Mucosa of gallbladder (tissue), 1 donor: ENCODE measurements around the gene PAFAH1B2. TPM values are rescaled to one million over a fixed set of nuclear protein-coding genes. Genes with fewer than 3 reads are reported as not detected.
"Not testable (repeated sequence)": the region's sequence is repeated elsewhere in the genome, so short reads cannot be mapped to it uniquely, and the experiment has no call there.

Experiments used
- DNase-seq: peaks from one replicate; pipeline ENCODE4 v3.0.0-alpha.2; 2020; ENCODE audit warnings: low spot score
- total RNA-seq: library from RNA; stranded (reverse); gene quantifications from one replicate; pipeline ENCODE4 v1.2.1, GENCODE V29; 2021
- donor health status: DM: no; HTN: no; CAD: no.

Gene PAFAH1B2
- total RNA-seq, 1 donor from 2014 or later = 73.9 TPM

DNA sequence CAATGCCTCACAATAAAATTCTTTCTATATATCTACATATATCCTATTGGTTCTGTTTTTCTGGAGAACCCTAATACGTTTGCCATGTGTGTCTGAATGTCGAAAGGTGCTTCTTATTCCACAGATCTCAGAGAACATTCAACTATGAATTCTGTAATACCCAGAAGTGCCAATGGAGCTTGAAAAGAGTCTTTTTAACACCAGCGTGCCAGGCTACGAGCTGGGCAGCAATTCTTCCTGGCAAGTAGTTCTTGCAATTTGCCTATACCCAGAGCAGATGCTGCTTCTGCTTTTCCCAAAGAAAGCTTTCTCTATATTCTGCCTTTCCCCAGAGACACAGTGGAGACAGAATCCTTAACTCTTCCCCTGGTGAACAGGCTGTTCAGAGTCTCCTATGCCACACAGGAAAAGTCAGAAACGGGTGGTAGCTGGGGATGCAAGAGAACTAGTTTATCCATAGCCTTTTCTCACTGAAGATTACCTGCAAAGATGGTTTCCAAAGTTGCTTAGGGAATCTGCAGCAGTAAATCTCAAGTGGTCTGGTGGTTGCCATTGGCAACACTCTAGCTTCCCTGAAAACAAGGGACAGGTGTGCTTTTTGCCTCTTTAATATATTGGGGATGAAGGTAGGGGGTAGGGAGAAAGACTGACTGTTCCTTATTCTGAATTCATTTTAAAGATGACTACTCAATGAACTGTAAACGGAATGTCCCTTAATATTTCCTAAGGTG, 16.8 kb upstream of the PAFAH1B2 start:
- DNase-seq = no peak

DNA sequence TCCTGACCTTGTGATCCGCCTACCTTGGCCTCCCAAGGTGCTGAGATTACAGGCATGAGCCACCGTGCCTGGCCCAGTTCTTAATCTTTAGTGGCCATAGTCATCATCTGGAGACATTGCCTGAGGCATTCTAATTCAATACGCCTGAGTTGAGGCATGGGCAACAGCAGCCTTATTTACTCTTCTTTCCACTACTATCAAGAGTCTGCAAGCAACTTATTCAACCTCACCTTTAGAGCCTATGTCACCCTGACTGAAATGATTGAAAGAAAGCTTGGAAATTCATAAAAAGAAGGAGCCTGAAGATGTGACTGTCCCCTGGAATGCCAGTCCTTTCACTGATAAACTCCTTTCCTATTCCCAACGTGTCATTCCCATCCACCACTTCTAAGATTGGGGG, 15.8 kb upstream of the PAFAH1B2 start:
- DNase-seq = no peak

DNA sequence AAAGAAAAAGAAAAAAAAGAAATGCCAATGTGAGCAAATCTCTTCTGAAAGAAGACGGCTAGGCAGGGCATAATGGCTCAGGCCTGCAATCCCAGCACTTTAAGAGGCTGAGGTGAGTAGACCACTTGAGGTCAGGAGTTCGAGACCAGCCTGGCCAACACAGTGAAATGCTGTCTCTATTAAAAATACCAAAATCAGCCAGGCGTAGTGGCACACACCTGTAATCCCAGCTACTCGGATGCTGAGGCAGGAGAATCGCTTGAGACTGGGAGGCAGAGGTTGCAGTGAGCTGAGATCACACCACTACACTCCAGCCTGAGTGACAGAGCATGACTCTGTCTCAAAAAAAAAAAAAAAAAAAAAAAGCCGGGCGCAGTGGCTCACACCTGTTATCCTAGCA, 13.7 kb upstream of the PAFAH1B2 start:
- DNase-seq = not testable (repeated sequence)

DNA sequence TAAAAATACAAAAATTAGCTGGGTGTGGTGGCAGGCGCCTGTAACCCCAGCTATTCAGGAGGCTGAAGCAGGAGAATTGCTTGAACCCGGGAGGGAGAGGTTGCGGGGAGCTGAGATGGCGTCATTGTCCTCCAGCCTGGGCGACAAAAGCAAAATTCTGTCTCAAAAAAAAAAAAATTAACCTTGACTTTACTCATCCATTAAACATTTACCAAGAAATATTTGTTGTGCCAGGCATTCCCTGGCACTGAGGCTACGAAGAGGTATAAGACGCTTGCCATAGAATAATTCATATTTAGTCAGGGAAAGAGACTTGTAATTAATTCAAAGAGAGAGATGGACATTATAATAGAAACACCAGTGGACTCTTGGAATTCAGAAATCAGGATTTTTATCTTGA, 13.2 kb upstream of the PAFAH1B2 start:
- DNase-seq = no peak

DNA sequence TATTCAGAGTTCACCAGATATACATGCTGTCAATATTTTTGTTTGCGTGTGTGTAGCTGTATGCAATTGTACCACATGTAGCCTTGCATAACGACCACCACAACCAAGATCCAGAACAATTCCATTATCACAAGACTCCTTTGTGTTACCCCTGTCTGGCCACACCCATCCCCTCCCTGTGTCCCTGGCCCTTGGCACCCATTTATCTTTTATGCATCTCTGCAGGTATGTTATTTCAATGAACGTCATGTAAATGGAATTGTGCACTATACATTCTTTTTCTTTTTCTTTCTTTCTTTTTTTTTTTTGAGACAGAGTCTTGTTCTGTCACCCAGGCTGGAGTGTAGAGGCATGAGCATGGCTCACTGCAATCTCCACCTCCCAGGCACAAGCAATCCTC, 9.7 kb upstream of the PAFAH1B2 start:
- no peak for DNase-seq

DNA sequence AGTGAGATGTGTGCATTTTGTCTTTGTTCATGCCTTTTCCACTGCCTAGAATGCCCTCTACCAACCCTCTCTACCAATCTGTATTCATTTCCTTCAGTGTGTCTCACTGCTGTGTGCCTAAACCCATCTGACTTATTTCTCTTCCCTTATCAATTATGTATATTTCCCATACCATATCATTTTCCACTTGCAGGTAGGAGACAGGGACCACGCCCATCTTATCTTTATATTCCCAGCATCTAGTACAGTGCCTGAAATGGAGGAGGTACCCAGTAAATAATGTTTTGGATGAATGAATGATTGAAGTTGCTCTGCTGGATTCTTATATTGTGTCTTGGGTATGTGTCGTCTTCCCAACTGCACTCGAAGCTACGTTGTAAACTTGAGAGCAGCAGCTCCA, 9.1 kb upstream of the PAFAH1B2 start:
- not testable (repeated sequence) for DNase-seq

DNA sequence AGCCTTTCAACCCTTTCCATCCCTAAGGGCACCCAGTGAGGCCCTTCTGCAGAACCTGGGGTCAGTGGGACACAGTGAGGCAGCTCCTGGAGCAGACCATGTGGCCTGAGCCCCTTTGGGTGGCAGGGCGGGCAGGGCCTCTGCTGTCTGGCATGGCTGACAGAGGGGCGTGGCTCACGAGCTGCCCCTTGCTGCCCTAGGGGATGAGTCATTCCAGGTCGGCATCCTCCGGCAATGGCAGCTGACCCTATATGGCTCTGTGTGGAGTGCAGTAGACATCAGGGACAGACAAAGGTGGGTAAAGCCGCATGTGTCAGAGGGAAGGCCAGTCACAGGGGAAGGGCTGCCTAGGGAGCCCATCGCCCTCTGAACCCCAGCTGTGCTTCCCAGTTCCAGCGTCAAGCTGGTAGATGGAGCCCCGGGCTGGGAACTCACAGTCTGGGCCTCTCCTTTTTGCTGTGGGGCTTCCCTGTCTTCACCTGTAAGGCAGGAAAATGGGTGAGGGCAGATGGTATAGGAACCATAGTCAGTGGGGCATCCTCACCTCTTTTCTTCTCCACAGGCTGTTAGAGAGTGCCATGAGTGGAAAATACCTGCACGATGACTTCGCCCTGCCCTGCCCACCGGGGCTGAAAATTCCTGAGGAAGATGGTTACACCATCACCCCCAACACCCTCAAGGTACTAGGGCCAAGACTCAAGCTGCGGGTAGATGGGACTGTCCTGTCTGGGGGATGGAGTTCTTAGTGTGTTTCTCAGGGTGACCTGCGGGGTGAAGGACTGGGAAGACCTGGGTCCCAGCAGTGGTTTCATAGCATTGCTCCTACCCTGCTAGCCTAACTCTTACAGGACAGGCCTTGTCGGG, 6.6 kb upstream of the PAFAH1B2 start:
- DNase-seq = not testable (repeated sequence)

DNA sequence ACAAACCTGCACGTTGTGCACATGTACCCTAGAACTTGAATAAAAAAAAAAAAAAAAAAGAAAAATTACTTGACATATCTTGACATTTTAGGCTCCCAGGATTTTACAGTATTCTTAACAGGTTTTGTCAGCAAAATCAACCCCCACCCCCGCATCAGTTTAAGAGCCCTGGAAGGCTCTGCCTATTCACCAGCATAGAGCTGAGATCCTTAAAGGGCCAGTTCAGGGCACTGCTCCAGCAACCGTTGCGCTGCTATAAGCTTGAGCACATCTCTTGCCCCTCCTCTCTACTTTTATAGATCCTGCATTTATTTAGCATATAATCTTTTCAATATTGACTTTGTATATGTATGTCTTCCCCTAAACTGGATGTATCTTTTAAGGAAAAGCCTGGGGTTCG, 697 bp upstream of the PAFAH1B2 start:
- peak; percentile 38 for DNase-seq

DNA sequence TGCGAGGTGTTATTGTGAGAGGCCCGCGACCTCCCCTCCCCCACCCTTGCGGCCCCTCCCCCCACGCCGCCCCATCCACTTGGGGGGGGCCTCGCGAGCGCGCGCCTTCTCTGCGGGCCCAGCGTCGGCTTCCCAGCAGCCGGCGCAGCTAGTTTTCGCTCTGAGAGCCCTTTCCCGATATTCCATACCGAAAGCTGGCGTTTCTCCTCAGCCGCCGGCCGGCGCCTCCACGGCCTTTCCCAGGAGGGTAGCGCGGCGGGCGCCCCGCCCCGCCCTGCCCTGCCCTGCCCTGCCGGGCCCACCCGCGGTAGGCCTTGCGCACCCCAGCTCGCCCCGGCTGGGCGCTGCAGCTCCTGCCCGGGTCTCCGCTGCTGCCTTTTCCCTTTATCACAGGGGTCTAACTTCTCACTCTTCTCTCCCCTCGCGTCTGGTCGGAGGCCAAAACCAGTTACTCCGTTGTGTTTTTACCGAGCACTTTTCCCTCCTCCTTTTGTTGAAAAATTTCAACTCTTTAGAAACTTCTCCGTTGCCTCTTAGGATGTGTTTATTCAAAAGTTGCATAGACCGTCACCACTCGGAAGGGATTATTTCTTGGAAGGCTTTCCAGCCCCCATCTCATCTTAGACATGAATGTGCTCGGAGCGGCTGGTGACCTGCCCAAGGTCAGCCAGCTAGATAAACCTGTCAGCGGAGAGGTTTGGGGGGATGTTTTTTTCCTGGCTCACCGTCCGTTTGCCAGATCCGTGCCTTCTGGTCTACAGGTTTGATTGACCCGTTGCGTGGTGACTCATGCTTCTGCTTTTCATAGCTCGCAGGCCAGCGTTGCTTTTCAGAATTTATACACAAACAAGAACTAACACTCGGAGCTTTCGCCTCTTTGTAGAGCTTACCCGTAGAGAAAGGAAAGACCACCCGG, 648 bp downstream of the PAFAH1B2 start:
- DNase-seq = peak; percentile 61

DNA sequence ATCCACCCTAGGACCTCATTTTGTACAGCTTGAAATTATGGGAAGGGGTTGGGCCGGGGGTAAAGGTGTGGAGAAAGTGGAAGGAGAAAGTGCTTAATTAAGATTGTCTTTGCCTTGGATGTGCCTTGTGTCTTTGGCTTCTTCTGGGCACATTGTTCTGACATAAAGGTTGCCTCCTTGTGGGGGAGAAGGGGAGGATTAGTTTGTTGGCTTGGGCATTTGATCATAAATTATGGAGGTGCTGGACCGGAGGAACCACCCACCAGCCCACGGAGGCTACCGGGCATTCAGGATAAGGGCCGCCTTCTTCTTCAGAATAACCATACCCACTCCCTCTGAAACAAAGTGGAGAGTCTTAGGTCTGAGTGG, 1.3 kb downstream of the PAFAH1B2 start:
- DNase-seq = no peak

DNA sequence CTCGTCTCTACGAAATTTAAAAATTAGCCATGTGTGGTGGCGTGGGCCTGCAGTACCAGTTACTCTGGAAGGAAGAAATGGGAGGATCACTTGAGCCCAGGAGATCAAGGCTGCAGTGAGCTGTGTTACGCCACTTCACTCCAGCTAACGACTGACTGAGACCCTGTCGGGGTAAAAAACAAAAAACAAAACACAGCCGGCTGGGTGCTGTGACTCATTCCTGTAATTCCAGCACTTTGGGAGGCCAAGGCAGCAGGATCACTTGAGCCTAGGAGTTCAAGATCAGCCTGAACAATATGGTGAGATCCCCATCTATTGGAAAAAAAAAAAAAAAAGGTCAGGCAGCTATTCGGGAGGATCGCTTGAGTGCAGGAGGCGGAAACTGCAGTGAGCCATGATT, 2.4 kb downstream of the PAFAH1B2 start:
- no peak for DNase-seq

DNA sequence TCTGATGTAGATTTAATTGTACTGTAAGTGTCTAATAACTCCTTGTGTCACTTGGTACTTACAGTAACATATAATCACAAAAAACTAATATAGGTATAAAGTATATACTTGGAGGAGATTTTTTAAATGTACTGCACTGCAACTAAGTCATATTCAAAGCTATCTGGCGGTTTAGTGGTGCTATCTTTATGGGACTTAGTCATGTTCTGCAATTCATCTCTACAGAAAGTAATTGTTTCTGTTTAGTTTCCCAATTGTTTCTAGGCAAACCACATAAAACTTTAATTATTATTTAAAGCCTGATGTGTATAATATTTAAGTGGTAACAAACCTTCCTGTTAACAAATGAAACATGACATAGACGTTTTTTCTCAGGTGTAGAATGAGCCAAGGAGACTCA, 8.0 kb downstream of the PAFAH1B2 start:
- DNase-seq = no peak

DNA sequence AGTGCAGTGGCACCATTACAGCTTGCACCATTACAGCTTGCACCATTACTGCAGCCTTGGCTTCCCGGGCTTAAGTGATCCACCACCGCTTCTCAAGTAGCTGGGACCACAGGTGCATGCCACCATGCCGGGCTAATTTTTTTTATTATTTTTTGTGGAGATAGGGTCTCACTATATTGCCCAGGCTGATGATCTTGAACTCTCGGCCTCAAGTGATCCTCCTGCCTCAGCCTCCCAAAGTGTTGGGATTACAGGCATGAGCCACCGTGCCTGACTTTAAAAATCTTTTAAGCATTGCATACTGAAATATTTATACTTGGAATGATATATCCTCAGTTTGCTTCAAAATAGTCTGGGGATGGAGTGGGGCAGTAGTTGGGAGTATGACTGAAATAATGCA, 10.4 kb downstream of the PAFAH1B2 start:
- no peak for DNase-seq

DNA sequence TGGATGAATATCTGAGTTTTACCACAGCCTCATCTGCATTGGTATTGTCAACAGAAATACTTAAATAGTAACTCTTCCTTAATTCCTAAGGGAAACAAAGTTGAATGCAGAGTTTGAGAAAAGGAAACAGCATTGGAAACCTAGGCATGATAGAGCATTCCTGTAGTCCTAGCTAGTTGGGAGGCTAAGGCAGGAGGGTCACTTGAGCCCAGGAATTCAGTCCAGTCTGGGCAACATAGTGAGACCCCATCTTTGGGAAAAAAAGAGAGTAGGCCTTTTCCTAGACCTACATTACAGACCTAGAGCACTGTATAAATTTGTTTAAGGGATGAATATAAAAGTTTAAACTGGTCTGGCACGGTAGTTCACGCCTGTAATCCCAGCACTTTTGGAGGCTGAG, 13.4 kb downstream of the PAFAH1B2 start:
- no peak for DNase-seq

DNA sequence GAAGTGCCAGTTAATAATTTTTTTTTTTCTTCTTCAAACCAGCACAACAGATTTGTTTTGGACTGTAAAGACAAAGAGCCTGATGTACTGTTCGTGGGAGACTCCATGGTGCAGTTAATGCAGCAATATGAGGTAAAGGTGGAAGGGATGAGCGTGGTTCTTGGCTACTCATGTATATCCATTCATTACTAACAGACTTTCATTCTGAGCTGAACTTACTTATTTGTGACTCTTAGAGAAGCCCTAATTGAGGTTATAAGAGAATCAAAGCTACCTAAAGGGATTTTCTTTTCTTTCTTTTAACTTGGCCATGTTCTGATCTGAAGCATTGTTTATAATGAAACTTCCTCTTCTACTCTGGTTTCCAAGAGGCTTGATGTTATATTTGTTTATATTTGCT, 15.8 kb downstream of the PAFAH1B2 start:
- no peak for DNase-seq

DNA sequence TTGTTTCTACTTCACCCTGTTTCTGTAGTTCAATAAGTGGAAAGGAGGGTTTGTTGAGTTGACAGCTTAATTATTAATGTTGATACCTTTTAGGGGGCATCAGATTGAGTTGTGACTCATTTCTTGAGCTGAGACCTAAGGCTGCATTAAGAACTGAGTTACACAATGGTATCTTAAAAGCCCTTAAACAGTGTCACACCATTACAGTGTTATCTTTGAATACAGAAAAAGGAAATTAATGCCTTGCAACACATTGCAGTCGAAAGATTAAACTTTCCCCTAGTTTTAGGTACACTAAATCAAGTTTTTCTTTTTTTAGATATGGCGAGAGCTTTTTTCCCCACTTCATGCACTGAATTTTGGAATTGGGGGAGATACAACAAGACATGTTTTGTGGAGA, 16.7 kb downstream of the PAFAH1B2 start:
- no peak for DNase-seq

DNA sequence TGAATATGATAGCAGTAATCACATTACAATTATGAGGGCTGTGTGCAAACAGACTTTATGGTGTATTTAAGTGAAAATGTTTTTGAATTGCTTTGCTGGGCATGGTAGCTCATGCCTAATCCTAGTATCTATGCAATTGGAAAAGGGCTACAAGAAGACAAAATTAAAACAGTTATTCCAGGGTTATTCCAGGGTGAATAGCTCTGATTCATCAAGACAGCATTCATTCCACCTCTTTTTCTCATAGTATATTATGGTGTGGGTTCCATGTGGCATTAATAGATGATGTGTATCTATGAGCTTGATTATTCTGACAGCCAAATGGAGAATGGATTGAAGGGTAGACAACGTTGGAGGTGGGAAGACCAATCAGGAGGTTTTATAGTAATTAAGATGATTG, 22.4 kb downstream of the PAFAH1B2 start:
- DNase-seq = no peak

DNA sequence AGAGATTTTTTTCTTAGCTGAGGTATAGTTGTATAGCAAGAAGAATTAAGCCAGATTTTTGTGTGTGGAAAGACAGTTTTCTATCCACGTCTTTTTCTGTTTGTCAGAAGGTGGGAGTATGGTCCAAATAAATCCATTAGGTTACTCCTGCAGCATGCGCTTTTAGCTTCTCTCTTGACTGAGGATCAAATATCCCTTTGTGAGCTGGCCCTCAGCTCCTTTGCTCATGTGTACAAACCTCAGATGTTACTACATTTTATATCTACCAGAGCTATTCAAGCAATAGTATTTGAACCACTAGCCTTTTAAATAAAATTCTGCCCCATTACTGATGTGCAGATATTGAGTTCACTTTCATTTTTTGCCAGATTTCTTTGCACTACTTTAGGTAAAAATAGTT, 25.6 kb downstream of the PAFAH1B2 start:
- no peak for DNase-seq

DNA sequence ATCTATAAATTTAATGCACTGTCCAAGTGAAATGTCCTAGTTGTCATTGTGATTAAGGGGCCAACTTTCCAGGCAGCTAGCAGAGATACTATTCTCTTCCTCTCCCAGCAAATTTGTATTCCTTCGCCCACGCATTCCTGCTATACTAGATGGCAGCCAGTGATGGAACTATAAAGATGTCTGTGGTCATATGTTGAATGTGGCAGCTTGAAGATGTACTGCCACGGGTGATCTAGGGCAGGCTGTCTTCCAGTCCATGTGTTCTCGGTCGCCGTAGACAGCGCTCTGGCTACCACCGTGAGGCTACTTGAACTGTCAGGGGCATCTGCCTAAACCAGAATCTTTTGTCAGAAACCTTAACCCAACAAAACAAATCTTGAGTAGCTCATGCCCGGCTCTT, 26.1 kb downstream of the PAFAH1B2 start:
- no peak for DNase-seq

DNA sequence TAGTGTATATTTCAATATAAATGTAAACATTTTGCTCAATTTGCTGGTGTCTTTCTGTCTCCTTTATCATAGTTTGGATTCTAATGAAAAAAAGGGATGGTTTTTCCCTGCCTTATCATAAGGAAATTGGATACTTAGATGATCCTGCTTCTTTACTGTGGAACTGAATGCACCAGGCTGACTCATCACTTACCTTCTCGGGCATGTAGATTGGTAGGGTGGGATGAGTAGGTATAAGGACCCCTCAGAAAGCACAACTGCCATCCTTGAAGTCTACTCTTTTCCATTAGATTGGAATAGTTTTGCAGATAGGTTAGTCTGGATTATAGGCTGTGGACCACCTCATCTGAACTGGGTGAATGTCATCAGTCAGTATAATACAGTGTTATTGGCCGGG, 26.9 kb downstream of the PAFAH1B2 start:
- DNase-seq = no peak

DNA sequence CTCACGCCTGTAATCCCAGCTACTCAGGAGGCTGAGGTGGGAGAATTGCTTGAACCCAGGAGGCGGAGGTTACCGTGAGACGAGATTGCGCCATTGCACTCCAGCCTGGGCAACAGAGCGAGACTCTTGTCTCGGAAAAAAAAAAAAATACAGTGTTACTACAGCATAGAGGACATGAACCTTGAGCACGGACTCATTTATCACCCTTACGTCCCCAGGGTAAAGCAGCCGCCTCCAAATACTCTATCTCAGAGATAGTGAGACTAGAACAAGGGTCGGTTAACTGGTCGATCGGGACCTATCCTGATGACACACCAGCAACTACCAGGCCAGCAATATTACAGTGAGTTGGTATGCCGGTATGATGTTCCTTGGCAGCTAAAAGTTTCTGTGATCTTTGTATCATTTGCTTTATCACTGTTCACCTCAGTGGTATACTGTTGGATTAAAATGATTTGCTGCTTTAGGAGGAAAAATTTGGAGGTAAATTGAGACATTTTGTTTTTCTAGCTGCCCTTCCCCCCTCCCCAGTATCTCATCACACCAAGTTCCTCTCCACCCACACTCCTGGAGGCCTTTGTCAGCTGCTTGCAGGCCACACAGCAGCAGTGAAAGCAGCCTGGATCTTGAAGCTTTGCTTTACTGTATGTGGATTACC, 27.4 kb downstream of the PAFAH1B2 start:
- DNase-seq = no peak
